WTC11 (cell line): ENCODE measurements around the gene OR1J1.

Experiments
- CREM ChIP-seq: sonication (generic); formaldehyde crosslinking; IDR thresholded peaks from 2 replicates; pipeline ENCODE4 v1.8.1; 2022; ENCODE audit warnings: mild to moderate bottlenecking, missing genetic modification reagents, moderate library complexity
- NFYB ChIP-seq: sonication (generic); formaldehyde crosslinking; conservative IDR thresholded peaks from 2 replicates; pipeline ENCODE4 v1.8.0; 2022; ENCODE audit warnings: low read depth, missing genetic modification reagents
- NR1H2 ChIP-seq: sonication (generic); formaldehyde crosslinking; IDR thresholded peaks from 2 replicates; pipeline ENCODE4 v1.9.0; 2021; ENCODE audit warnings: mild to moderate bottlenecking, moderate library complexity, missing genetic modification reagents
- ZNF423 ChIP-seq: fragments of 250-450 bp; sonication (Bioruptor Pico); IDR thresholded peaks from 2 replicates; pipeline ENCODE4 v2.1.2; 2022; ENCODE audit warnings: mild to moderate bottlenecking, moderate library complexity
- TF ChIP-seq, protein P1 (sequence below): sonication (generic); formaldehyde crosslinking; IDR thresholded peaks from 2 replicates; pipeline ENCODE4 v1.8.0; 2022; ENCODE audit warnings: mild to moderate bottlenecking, missing genetic modification reagents
- TF ChIP-seq, protein P2 (sequence below): fragments of 200-600 bp; IDR thresholded peaks from 2 replicates; pipeline ENCODE4 v1.8.0; 2022; ENCODE audit warnings: antibody characterized with exemption
- TF ChIP-seq, protein P3 (sequence below): sonication (generic); formaldehyde crosslinking; IDR thresholded peaks from 2 replicates; pipeline ENCODE4 v1.8.1; 2022; ENCODE audit warnings: missing genetic modification reagents, borderline replicate concordance
- TF ChIP-seq, protein P4 (sequence below): sonication (generic); formaldehyde crosslinking; conservative IDR thresholded peaks from 2 replicates; pipeline ENCODE4 v1.8.1; 2023; ENCODE audit warnings: mild to moderate bottlenecking, low read depth, missing genetic modification reagents, moderate library complexity
- TF ChIP-seq, protein P5 (sequence below): sonication (generic); formaldehyde crosslinking; IDR thresholded peaks from 2 replicates; pipeline ENCODE4 v1.8.1; 2022; ENCODE audit warnings: mild to moderate bottlenecking, moderate library complexity, missing genetic modification reagents
- TF ChIP-seq, protein P6 (sequence below): sonication (generic); formaldehyde crosslinking; IDR thresholded peaks from 2 replicates; pipeline ENCODE4 v1.8.1; 2023; ENCODE audit warnings: mild to moderate bottlenecking, missing genetic modification reagents

DNA sequence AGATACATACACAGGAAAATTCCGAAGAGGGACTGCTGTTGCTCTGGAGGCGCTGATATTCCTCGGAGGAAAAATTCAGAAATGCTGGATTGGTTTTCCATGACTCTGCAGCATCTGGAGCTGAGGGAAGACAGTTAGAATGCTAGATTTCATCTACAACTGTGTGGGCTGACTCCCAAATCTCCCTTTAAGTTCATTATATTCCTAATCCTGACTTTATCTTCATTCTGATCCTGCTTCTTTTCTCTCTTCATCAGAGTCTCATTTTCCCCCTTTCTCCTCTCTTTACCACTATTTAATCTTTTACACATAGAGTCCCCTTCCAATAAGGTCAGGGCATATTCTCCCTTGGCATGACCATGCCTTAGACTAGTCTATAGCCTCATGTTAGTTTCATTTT, 49.5 kb upstream of the OR1J1 start, which contains the start of gene OR1N1:
- TF ChIP-seq, protein P1, sequence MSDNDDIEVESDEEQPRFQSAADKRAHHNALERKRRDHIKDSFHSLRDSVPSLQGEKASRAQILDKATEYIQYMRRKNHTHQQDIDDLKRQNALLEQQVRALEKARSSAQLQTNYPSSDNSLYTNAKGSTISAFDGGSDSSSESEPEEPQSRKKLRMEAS (CRISPR knock-in tag) = no peak
- TF ChIP-seq, protein P2, sequence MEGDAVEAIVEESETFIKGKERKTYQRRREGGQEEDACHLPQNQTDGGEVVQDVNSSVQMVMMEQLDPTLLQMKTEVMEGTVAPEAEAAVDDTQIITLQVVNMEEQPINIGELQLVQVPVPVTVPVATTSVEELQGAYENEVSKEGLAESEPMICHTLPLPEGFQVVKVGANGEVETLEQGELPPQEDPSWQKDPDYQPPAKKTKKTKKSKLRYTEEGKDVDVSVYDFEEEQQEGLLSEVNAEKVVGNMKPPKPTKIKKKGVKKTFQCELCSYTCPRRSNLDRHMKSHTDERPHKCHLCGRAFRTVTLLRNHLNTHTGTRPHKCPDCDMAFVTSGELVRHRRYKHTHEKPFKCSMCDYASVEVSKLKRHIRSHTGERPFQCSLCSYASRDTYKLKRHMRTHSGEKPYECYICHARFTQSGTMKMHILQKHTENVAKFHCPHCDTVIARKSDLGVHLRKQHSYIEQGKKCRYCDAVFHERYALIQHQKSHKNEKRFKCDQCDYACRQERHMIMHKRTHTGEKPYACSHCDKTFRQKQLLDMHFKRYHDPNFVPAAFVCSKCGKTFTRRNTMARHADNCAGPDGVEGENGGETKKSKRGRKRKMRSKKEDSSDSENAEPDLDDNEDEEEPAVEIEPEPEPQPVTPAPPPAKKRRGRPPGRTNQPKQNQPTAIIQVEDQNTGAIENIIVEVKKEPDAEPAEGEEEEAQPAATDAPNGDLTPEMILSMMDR = no peak
- no peak for TF ChIP-seq ZNF423 (CRISPR knock-in tag)
- TF ChIP-seq CREM = no peak
- TF ChIP-seq, protein P3, sequence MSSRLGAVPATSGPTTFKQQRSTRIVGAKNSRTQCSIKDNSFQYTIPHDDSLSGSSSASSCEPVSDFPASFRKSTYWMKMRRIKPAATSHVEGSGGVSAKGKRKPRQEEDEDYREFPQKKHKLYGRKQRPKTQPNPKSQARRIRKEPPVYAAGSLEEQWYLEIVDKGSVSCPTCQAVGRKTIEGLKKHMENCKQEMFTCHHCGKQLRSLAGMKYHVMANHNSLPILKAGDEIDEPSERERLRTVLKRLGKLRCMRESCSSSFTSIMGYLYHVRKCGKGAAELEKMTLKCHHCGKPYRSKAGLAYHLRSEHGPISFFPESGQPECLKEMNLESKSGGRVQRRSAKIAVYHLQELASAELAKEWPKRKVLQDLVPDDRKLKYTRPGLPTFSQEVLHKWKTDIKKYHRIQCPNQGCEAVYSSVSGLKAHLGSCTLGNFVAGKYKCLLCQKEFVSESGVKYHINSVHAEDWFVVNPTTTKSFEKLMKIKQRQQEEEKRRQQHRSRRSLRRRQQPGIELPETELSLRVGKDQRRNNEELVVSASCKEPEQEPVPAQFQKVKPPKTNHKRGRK (CRISPR knock-in tag) = no peak
- TF ChIP-seq, protein P4, sequence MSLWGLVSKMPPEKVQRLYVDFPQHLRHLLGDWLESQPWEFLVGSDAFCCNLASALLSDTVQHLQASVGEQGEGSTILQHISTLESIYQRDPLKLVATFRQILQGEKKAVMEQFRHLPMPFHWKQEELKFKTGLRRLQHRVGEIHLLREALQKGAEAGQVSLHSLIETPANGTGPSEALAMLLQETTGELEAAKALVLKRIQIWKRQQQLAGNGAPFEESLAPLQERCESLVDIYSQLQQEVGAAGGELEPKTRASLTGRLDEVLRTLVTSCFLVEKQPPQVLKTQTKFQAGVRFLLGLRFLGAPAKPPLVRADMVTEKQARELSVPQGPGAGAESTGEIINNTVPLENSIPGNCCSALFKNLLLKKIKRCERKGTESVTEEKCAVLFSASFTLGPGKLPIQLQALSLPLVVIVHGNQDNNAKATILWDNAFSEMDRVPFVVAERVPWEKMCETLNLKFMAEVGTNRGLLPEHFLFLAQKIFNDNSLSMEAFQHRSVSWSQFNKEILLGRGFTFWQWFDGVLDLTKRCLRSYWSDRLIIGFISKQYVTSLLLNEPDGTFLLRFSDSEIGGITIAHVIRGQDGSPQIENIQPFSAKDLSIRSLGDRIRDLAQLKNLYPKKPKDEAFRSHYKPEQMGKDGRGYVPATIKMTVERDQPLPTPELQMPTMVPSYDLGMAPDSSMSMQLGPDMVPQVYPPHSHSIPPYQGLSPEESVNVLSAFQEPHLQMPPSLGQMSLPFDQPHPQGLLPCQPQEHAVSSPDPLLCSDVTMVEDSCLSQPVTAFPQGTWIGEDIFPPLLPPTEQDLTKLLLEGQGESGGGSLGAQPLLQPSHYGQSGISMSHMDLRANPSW = no peak
- TF ChIP-seq, protein P5, sequence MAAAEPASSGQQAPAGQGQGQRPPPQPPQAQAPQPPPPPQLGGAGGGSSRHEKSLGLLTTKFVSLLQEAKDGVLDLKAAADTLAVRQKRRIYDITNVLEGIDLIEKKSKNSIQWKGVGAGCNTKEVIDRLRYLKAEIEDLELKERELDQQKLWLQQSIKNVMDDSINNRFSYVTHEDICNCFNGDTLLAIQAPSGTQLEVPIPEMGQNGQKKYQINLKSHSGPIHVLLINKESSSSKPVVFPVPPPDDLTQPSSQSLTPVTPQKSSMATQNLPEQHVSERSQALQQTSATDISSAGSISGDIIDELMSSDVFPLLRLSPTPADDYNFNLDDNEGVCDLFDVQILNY = no peak
- TF ChIP-seq NR1H2 (CRISPR knock-in tag) = no peak
- TF ChIP-seq, protein P6, sequence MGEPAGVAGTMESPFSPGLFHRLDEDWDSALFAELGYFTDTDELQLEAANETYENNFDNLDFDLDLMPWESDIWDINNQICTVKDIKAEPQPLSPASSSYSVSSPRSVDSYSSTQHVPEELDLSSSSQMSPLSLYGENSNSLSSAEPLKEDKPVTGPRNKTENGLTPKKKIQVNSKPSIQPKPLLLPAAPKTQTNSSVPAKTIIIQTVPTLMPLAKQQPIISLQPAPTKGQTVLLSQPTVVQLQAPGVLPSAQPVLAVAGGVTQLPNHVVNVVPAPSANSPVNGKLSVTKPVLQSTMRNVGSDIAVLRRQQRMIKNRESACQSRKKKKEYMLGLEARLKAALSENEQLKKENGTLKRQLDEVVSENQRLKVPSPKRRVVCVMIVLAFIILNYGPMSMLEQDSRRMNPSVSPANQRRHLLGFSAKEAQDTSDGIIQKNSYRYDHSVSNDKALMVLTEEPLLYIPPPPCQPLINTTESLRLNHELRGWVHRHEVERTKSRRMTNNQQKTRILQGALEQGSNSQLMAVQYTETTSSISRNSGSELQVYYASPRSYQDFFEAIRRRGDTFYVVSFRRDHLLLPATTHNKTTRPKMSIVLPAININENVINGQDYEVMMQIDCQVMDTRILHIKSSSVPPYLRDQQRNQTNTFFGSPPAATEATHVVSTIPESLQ (CRISPR knock-in tag) = no peak
- TF ChIP-seq NFYB = no peak
